ENCODE measurements around the gene SERHL2.
"Not testable (repeated sequence)": the region's sequence is repeated elsewhere in the genome, so short reads cannot be mapped to it uniquely, and the experiment has no call there.

SERHL2 gene

GRCh38 chr22:42575996-42576574, 22.3 kb downstream of the SERHL2 start:
- DNase-seq: not testable (repeated sequence)

- not testable (repeated sequence) for DNase-seq
Observed at GRCh38 chr22:42577141-42577540, 23.4 kb downstream of the SERHL2 start.

- DNase-seq: no peak
Observed at GRCh38 chr22:42577623-42578240, 24.0 kb downstream of the SERHL2 start.

GRCh38 chr22:42580040-42580439, 26.3 kb downstream of the SERHL2 start:
- not testable (repeated sequence) for DNase-seq

- DNase-seq: not testable (repeated sequence)
Observed at GRCh38 chr22:42581194-42581761, 27.5 kb downstream of the SERHL2 start.

GRCh38 chr22:42581762-42582716, 28.3 kb downstream of the SERHL2 start:
- peak; percentile 89 to 90 for DNase-seq

GRCh38 chr22:42582987-42583386, 29.2 kb downstream of the SERHL2 start:
- no peak for DNase-seq

- DNase-seq: no peak
Observed at GRCh38 chr22:42584364-42584940, 30.7 kb downstream of the SERHL2 start.

- no peak for DNase-seq
Observed at GRCh38 chr22:42585096-42585495, 31.3 kb downstream of the SERHL2 start.

GRCh38 chr22:42586381-42586780, 32.6 kb downstream of the SERHL2 start:
- DNase-seq: no peak

- DNase-seq: no peak
Observed at GRCh38 chr22:42587588-42588175, 33.9 kb downstream of the SERHL2 start.

GRCh38 chr22:42591987-42592386, 38.2 kb downstream of the SERHL2 start:
- DNase-seq: no peak

- no peak for DNase-seq
Observed at GRCh38 chr22:42595434-42595833, 41.7 kb downstream of the SERHL2 start.

GRCh38 chr22:42596336-42596735, 42.6 kb downstream of the SERHL2 start:
- DNase-seq: no peak

GRCh38 chr22:42596863-42597530, 43.2 kb downstream of the SERHL2 start:
- no peak for DNase-seq

GRCh38 chr22:42601879-42602465, 48.2 kb downstream of the SERHL2 start:
- DNase-seq: no peak

GRCh38 chr22:42602470-42602869, 48.7 kb downstream of the SERHL2 start:
- no peak for DNase-seq

GRCh38 chr22:42603427-42603826, 49.7 kb downstream of the SERHL2 start:
- no peak for DNase-seq

- no peak for DNase-seq
Observed at GRCh38 chr22:42604403-42604802, 50.6 kb downstream of the SERHL2 start.

- DNase-seq: not testable (repeated sequence)
Observed at GRCh38 chr22:42607641-42608040, 53.9 kb downstream of the SERHL2 start.

GRCh38 chr22:42608136-42608822, 54.5 kb downstream of the SERHL2 start:
- no peak for DNase-seq
